Stomach (tissue), 9 donors: ENCODE measurements around the gene LRP2BP. TPM values are rescaled to one million over a fixed set of nuclear protein-coding genes. Genes with fewer than 3 reads are reported as not detected.

ENCODE experiments used
- DNase-seq, 2 donors: peaks; one replicate each; pipeline versions ENCODE4 v3.0.0 to v3.0.0-alpha.2; 2013 to 2019
- H3K27ac ChIP-seq, 5 donors: fragments of 200-600 bp in 4 of 5; sonication (generic) in 4 of 5; one replicate each; pipeline ENCODE4 v1.5.1; 2013 to 2019; ENCODE audit warnings: mild to moderate bottlenecking in 1 of 5, moderate library complexity in 1 of 5
- H3K27me3 ChIP-seq, 3 donors: fragments of 200-600 bp; sonication (generic); one replicate each; pipeline ENCODE4 v1.5.1; 2017 to 2019; ENCODE audit warnings: mixed run types in 1 of 3
- H3K36me3 ChIP-seq, 4 donors: fragments of 200-600 bp; sonication (generic); 1 replicate in 3 of 4; 2 replicates in 1 of 4; pipeline ENCODE4 v1.5.1; 2016 to 2019
- H3K4me1 ChIP-seq, 4 donors: fragments of 200-600 bp; sonication (generic); one replicate each; pipeline ENCODE4 v1.5.1; 2016 to 2019
- H3K4me3 ChIP-seq, 4 donors: fragments of 200-600 bp; sonication (generic) in 3 of 4; one replicate each; pipeline ENCODE4 v1.5.1; 2016 to 2019; ENCODE audit warnings: mild to moderate bottlenecking in 1 of 4
- H3K9me3 ChIP-seq, 4 donors: fragments of 200-600 bp; sonication (generic); one replicate each; pipeline ENCODE4 v1.5.1; 2016 to 2019
- CTCF ChIP-seq, 7 experiments: fragments of 450-650 bp in 4 of 7; fragments of 200-600 bp in 3 of 7; sonication (generic) in 3 of 7; IDR thresholded peaks; one replicate each; pipeline ENCODE4 v1.5.1; 2016 to 2019; ENCODE audit warnings: antibody characterized with exemption in 7 of 7, control low read depth in 2 of 7, mild to moderate bottlenecking in 1 of 7
- EP300 ChIP-seq: sonication (generic); formaldehyde crosslinking; IDR thresholded peaks from one replicate; pipeline ENCODE4 v1.6.1; 2017; ENCODE audit warnings: antibody characterized with exemption
- POLR2A ChIP-seq, 4 donors: fragments of 450-650 bp; IDR thresholded peaks; one replicate each; pipeline ENCODE4 v1.6.1; 2016; ENCODE audit warnings: antibody characterized with exemption in 4 of 4, control low read depth in 2 of 4, mild to moderate bottlenecking in 1 of 4, moderate library complexity in 1 of 4
- POLR2AphosphoS5 ChIP-seq, 3 donors: sonication (generic); formaldehyde crosslinking; IDR thresholded peaks; one replicate each; pipeline ENCODE4 v1.6.1; 2016; ENCODE audit warnings: antibody characterized with exemption in 3 of 3
- WGBS, 5 donors: extraction: QIAGEN DNeasy Blood & Tissue Kit in 3 of 5; methylation state at CpG; one replicate each; pipeline versions ENCODE4 v1.1.5 to v1.1.7; 2013 to 2018; 5-methylcytosine and 5-hydroxymethylcytosine counted together
- intact Hi-C: fragments of 100-400 bp; cut with DNase I; formaldehyde crosslinking; loops from one replicate; pipeline ENCODE4 v1.15.1; 2023; ENCODE audit warnings: low total_unique reads
- polyA plus RNA-seq, 3 donors: library from polyadenylated mRNA; stranded (reverse); fragments of 200-250 nt; gene quantifications; one replicate each; pipeline ENCODE4 v1.2.3, GENCODE V29; 2013
- total RNA-seq, 5 donors: library from RNA; depleted of rRNA; stranded (reverse); fragments of >200 nt; gene quantifications; one replicate each; pipeline versions ENCODE4 v1.1.0 to v1.2.3, GENCODE V29; 2014 to 2016
- donor health status: healthy with polysubstance abuse.
- donor health status: Bipolar disorder and iron deficiency.
- donor health status: healthy.

LRP2BP gene
- total and polyA plus RNA-seq, 8 donors, result 0.31 to 4.8 (median 0.45) TPM; not detected in 3

- DNase-seq, result no peak
Observed at GRCh38 chr4:185399466-185399865, 3.7 kb upstream of the LRP2BP start.

GRCh38 chr4:185398618-185399017 lies 2.9 kb upstream of the LRP2BP start:
- Histone ChIP-seq H3K27ac (peak overlapping the region in 1 of 5 donors; percentile 99), H3K4me1 (peaks cover 14 to 60% (median 34%) of the 10 kb centered on the region in 4 donors), H3K4me3 (no peak overlapping the region), H3K9me3 (no peaks in the 10 kb centered on the region), H3K36me3 (peaks cover 0 to 50% (median 45%) of the 10 kb centered on the region in 4 donors), H3K27me3 (no peaks in the 10 kb centered on the region)
- 10 to 37% (median 15%) methylated on average over 2 of the region's 2 CpGs for WGBS, 5 donors
- DNase-seq, result no peak
- intact Hi-C loops, result loop anchor here (10.0 kb wide), 1 partner anchor 184 kb away; no protein-coding TSS in a partner anchor
- TF ChIP-seq CTCF (IDR thresholded peaks at IDR 0.05), result no peak
- TF ChIP-seq EP300, result no peak
- no peak for TF ChIP-seq POLR2AphosphoS5 (IDR thresholded peaks at IDR 0.05)
- TF ChIP-seq POLR2A (IDR thresholded peaks at IDR 0.05), result no peak

More at GRCh38 chr4:185399466-185399865, 3.7 kb upstream of the LRP2BP start:
- intact Hi-C loops, result loop anchor here (10.0 kb wide), 1 partner anchor 185 kb away; no protein-coding TSS in a partner anchor
- TF ChIP-seq CTCF (IDR thresholded peaks at IDR 0.05), result no peak
- no peak for TF ChIP-seq EP300
- TF ChIP-seq POLR2A (IDR thresholded peaks at IDR 0.05), result no peak
- TF ChIP-seq POLR2AphosphoS5 (IDR thresholded peaks at IDR 0.05), result no peak
- WGBS, 5 donors, result 22 to 46% (median 44%) methylated on average over 8 of the region's 8 CpGs
- peak overlapping the region in 1 of 4 donors; percentile 4 for H3K4me3 ChIP-seq
- peaks cover 14 to 57% (median 34%) of the 10 kb centered on the region in 4 donors for H3K4me1 ChIP-seq
- no peaks in the 10 kb centered on the region for H3K27me3 ChIP-seq
- H3K9me3 ChIP-seq, result no peaks in the 10 kb centered on the region
- peak overlapping the region in 1 of 5 donors; percentile 34 for H3K27ac ChIP-seq
- peaks cover 3 to 58% (median 51%) of the 10 kb centered on the region in 4 donors for H3K36me3 ChIP-seq

GRCh38 chr4:185396724-185397385 lies 1.1 kb upstream of the LRP2BP start, which contains the start of gene ANKRD37:
Gene ANKRD37, plus strand, starts transcription at chr4:185396841. Its CDS starts 83 bp downstream, at chr4:185396924.
- WGBS, 5 donors, result 6 to 11% (median 7%) methylated on average over 23 to 38 of the region's 38 CpGs

GRCh38 chr4:185395956-185396723 lies 416 bp upstream of the LRP2BP start:
- WGBS, 5 donors, result 0 to 1% (median 1%) methylated on average over 38 to 98 of the region's 98 CpGs
- Histone ChIP-seq H3K27me3 (no peaks in the 10 kb centered on the region), H3K4me3 (peak overlapping the region; percentile 55 to 90 (median 78)), H3K4me1 (peaks cover 14 to 56% (median 32%) of the 10 kb centered on the region in 4 donors), H3K27ac (peak overlapping the region; percentile 99), H3K9me3 (no peaks in the 10 kb centered on the region), H3K36me3 (peaks cover 0 to 25% (median 21%) of the 10 kb centered on the region in 4 donors)
- peak; percentile 98 to 99 for DNase-seq
- intact Hi-C loops, result loop anchor here (10.0 kb wide), 1 partner anchor 181 kb away; no protein-coding TSS in a partner anchor
- TF ChIP-seq POLR2A (IDR thresholded peaks at IDR 0.05), result peak in 2 of 4 donors; percentile 54 to 64
- TF ChIP-seq CTCF (IDR thresholded peaks at IDR 0.05), result no peak
- TF ChIP-seq POLR2AphosphoS5 (IDR thresholded peaks at IDR 0.05), result peak; percentile 85 to 88 (median 86)
- peak; percentile 65 for TF ChIP-seq EP300

More at GRCh38 chr4:185396724-185397385, 1.1 kb upstream of the LRP2BP start, which contains the start of gene ANKRD37:
- Histone ChIP-seq H3K4me3 (peak within 1 kb of the TSS; percentile 55 to 90 (median 78)), H3K27ac (peak within 1 kb of the TSS; percentile 99), H3K27me3 (no peaks in the 10 kb centered on the region), H3K4me1 (peaks cover 14 to 60% (median 34%) of the 10 kb centered on the region in 4 donors), H3K36me3 (peaks cover 0 to 32% (median 28%) of the 10 kb centered on the region in 4 donors), H3K9me3 (no peaks in the 10 kb centered on the region)
- TF ChIP-seq POLR2AphosphoS5 (IDR thresholded peaks at IDR 0.05) (peak in 2 of 3 donors; percentile 27 to 81), EP300 (no peak), POLR2A (IDR thresholded peaks at IDR 0.05) (peak in 1 of 4 donors; percentile 78)
- DNase-seq, result peak; percentile 69 to 90
- intact Hi-C loops, result loop anchor here (10.0 kb wide), 1 partner anchor 182 kb away; no protein-coding TSS in a partner anchor
